Keratinocyte (primary cell): ENCODE data around the gene NAV3. TPM values are rescaled to one million over a fixed set of nuclear protein-coding genes. Genes with fewer than 3 reads are reported as not detected.

ENCODE experiments used
- DNase-seq: peaks from one replicate; pipeline ENCODE4 v3.0.0-alpha.2; 2011; ENCODE audit warnings: low read depth, missing footprints, low spot score
- FAIRE-seq: peaks from 2 replicates; lab custom pipeline; 2011; peaks lifted over from hg19 to GRCh38; lab: Jason Lieb, UNC
- H2AFZ ChIP-seq: 2 replicates; pipeline ENCODE4 v1.6.0; 2012; ENCODE audit warnings: low read length, control low read depth, inconsistent platforms; ENCODE audit not compliant: control insufficient read depth
- H3K27ac ChIP-seq: 2 replicates; pipeline ENCODE4 v1.5.1; 2011; ENCODE audit warnings: low read length; ENCODE audit not compliant: control insufficient read depth, insufficient read depth
- H3K27me3 ChIP-seq: 3 replicates; pipeline ENCODE4 v1.6.0; 2011; ENCODE audit warnings: low read length; ENCODE audit not compliant: control insufficient read depth, insufficient read depth; ENCODE audit errors: extremely low read depth
- H3K36me3 ChIP-seq, 2 experiments: 2 replicates in 1 of 2; 3 replicates in 1 of 2; pipeline ENCODE4 v1.5.1; 2011; ENCODE audit warnings: low read length in 2 of 2, mild to moderate bottlenecking in 1 of 2; ENCODE audit not compliant: control insufficient read depth in 2 of 2, insufficient read depth in 2 of 2; ENCODE audit errors: extremely low read depth in 1 of 2
- H3K4me1 ChIP-seq: 3 replicates; pipeline ENCODE4 v1.5.1; 2011; ENCODE audit warnings: low read length; ENCODE audit not compliant: control insufficient read depth, insufficient read depth; ENCODE audit errors: extremely low read depth
- H3K4me2 ChIP-seq: 3 replicates; pipeline ENCODE4 v1.6.0; 2011; ENCODE audit warnings: low read depth, low read length; ENCODE audit not compliant: control insufficient read depth, insufficient read depth; ENCODE audit errors: extremely low read depth
- H3K4me3 ChIP-seq, 3 experiments: fragments of 200-600 bp in 1 of 3; sonication (generic) in 1 of 3; 2 replicates in 2 of 3; 3 replicates in 1 of 3; pipeline ENCODE4 v1.5.1; 2011 to 2016; ENCODE audit warnings: low read length in 3 of 3, mild to moderate bottlenecking in 3 of 3, control low read depth in 2 of 3, inconsistent platforms in 1 of 3, low read depth in 1 of 3, mixed read lengths in 1 of 3, mixed run types in 1 of 3, moderate library complexity in 1 of 3; ENCODE audit not compliant: control insufficient read depth in 2 of 3, insufficient read depth in 2 of 3; ENCODE audit errors: extremely low read depth in 1 of 3
- H3K79me2 ChIP-seq: 2 replicates; pipeline ENCODE4 v1.6.0; 2012; ENCODE audit warnings: low read length; ENCODE audit not compliant: control insufficient read depth, insufficient read depth
- H3K9ac ChIP-seq: 3 replicates; pipeline ENCODE4 v1.6.0; 2011; ENCODE audit warnings: low read length; ENCODE audit not compliant: control insufficient read depth, insufficient read depth; ENCODE audit errors: extremely low read depth
- H3K9me1 ChIP-seq: 3 replicates; pipeline ENCODE4 v1.6.0; 2011; ENCODE audit warnings: low read length; ENCODE audit not compliant: control insufficient read depth, insufficient read depth; ENCODE audit errors: extremely low read depth
- H3K9me3 ChIP-seq: 2 replicates; pipeline ENCODE4 v1.5.1; 2012; ENCODE audit warnings: low read depth, low read length; ENCODE audit not compliant: control insufficient read depth
- H4K20me1 ChIP-seq: 3 replicates; pipeline ENCODE4 v1.6.0; 2011; ENCODE audit warnings: low read length; ENCODE audit not compliant: control insufficient read depth, insufficient read depth; ENCODE audit errors: extremely low read depth
- EZH2 ChIP-seq: IDR thresholded peaks from one replicate; pipeline ENCODE4 v1.6.1; 2012; ENCODE audit warnings: inconsistent platforms, mild to moderate bottlenecking, low read length, moderate library complexity
- dilution Hi-C: fragments of 300-500 bp; cut with MboI; formaldehyde crosslinking; loops from one replicate; pipeline ENCODE4 v1.7.0; 2020; ENCODE audit warnings: low sequenced_read_pairs; ENCODE audit not compliant: extremely low pct_ligation_motif_present
- polyA plus RNA-seq, 5 experiments: library from polyadenylated mRNA; depleted of rRNA in 3 of 5; stranded (reverse) in 3 of 5; stranded (forward) in 1 of 5; unstranded in 1 of 5; fragments of >200 nt; gene quantifications; 1 replicate in 1 of 5; 2 replicates in 3 of 5; 3 replicates in 1 of 5; pipeline versions ENCODE4 v1.2.1 to v1.2.3, GENCODE V29; 2011 to 2012; ENCODE audit warnings: missing spikeins in 2 of 5, low read depth in 1 of 5, low replicate concordance in 1 of 5
- TF ChIP-seq, protein P1 (sequence below), 3 experiments: IDR thresholded peaks in 1 of 3; conservative IDR thresholded peaks in 1 of 3; optimal IDR thresholded peaks in 1 of 3; 2 replicates in 2 of 3; 3 replicates in 1 of 3; pipeline versions ENCODE3 to v1.5.1; 2011; ENCODE audit warnings: low read length in 3 of 3, mild to moderate bottlenecking in 3 of 3, moderate library complexity in 2 of 3, control low read depth in 1 of 3, inconsistent platforms in 1 of 3; ENCODE audit not compliant: insufficient read depth in 2 of 3; ENCODE audit errors: extremely low read depth in 1 of 3

The NAV3 gene
- polyA plus RNA-seq, 1 donor (not counting 4 experiments of a cell fraction or from before 2014, with no cell fraction given): 22.6 TPM

DNA sequence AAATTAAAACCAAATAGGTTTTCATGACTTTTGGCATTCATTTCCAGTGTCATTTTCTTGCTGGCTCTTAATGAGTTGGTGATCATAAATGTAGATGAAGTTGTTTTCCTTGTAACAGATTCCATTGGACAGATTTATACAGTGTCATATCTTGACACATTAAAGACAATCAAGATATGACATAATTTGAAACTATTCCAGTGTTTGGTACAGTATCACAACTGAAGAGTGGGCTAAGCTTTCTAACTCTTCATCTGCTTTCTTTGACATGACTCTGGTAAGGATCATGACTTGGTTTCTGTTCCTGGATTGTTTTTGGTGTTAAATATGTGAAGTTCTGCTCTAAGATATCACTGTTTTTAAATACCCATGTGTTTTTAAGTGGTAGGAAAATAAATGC, 289.6 kb downstream of the NAV3 start:
- H3K9me3 ChIP-seq: no peaks in the 10 kb centered on the region
- no peaks in the 10 kb centered on the region for H3K27me3 ChIP-seq
- DNase-seq: no peak
- H3K4me2 ChIP-seq: no peak overlapping the region
- no peaks in the 10 kb centered on the region for H3K79me2 ChIP-seq
- no peak overlapping the region for H3K9ac ChIP-seq
- peaks cover 2 to 20% of the 10 kb centered on the region in 2 experiments for H3K36me3 ChIP-seq
- H3K27ac ChIP-seq: no peak overlapping the region
- no peak overlapping the region for H3K4me3 ChIP-seq
- no peak for TF ChIP-seq EZH2
- TF ChIP-seq, protein P1, sequence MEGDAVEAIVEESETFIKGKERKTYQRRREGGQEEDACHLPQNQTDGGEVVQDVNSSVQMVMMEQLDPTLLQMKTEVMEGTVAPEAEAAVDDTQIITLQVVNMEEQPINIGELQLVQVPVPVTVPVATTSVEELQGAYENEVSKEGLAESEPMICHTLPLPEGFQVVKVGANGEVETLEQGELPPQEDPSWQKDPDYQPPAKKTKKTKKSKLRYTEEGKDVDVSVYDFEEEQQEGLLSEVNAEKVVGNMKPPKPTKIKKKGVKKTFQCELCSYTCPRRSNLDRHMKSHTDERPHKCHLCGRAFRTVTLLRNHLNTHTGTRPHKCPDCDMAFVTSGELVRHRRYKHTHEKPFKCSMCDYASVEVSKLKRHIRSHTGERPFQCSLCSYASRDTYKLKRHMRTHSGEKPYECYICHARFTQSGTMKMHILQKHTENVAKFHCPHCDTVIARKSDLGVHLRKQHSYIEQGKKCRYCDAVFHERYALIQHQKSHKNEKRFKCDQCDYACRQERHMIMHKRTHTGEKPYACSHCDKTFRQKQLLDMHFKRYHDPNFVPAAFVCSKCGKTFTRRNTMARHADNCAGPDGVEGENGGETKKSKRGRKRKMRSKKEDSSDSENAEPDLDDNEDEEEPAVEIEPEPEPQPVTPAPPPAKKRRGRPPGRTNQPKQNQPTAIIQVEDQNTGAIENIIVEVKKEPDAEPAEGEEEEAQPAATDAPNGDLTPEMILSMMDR (optimal IDR thresholded peaks at IDR 0.05 in 1 of 3, IDR thresholded peaks at IDR 0.05 in 1 of 3, conservative IDR thresholded peaks at IDR 0.05 in 1 of 3; ENCODE audit: extremely low read depth in 1 of 3, insufficient read depth in 2 of 3, low read length in 3 of 3): no peak
- dilution Hi-C loops: no loop called here
- H3K9me1 ChIP-seq: no peaks in the 10 kb centered on the region
- H3K4me1 ChIP-seq: peaks cover 7% of the 10 kb centered on the region
- H2AFZ ChIP-seq: no peak overlapping the region
- no peaks in the 10 kb centered on the region for H4K20me1 ChIP-seq
- no peak for FAIRE-seq

DNA sequence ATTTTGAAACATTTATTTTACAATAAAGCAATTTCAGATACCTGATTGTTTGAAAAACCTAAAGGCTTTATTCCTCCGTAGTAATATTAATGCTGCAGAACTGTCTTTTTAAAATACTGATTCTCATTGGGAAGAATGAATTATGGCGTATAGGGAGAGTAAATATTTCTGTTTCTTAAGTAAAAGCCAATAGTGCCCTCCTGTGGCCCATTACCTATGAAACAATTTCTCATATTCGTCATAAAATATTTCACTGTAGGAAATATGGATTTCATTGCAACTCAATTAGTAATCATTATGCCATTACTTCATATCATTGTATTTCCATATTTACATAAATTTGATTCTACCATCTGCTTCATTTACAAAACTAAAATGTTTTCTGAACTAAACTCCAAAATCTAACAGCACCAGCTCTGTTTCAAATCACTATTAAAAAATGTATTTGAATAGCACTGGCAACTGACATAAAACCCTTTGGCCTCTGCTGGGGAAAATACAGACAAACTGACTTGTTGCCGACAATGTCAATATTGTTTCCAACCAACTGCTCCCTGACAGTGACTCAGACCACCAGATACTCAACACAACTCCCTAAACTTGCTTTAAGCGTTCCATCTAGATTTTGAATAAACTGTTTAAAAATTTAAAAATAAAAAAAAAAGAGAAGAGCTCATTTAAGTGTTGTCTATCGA, 290.3 kb downstream of the NAV3 start:
- H3K27me3 ChIP-seq: no peaks in the 10 kb centered on the region
- no peak for TF ChIP-seq EZH2
- TF ChIP-seq, protein P1 (optimal IDR thresholded peaks at IDR 0.05 in 1 of 3, IDR thresholded peaks at IDR 0.05 in 1 of 3, conservative IDR thresholded peaks at IDR 0.05 in 1 of 3; ENCODE audit: extremely low read depth in 1 of 3, insufficient read depth in 2 of 3, low read length in 3 of 3): peak in 1 of 3 experiments; percentile 9
- H3K79me2 ChIP-seq: no peaks in the 10 kb centered on the region
- peak overlapping the region; percentile 30 for H3K27ac ChIP-seq
- no peak overlapping the region for H3K4me3 ChIP-seq
- dilution Hi-C loops: no loop called here
- no peaks in the 10 kb centered on the region for H3K9me3 ChIP-seq
- no peaks in the 10 kb centered on the region for H3K9me1 ChIP-seq
- peaks cover 2 to 20% of the 10 kb centered on the region in 2 experiments for H3K36me3 ChIP-seq
- H3K4me1 ChIP-seq: peaks cover 7% of the 10 kb centered on the region
- no peak overlapping the region for H2AFZ ChIP-seq
- no peak for DNase-seq
- no peak for FAIRE-seq
- no peaks in the 10 kb centered on the region for H4K20me1 ChIP-seq
- no peak overlapping the region for H3K4me2 ChIP-seq
- H3K9ac ChIP-seq: no peak overlapping the region
